IMR-90 (cell line): ENCODE results near the gene TUB. TPM values are rescaled to one million over a fixed set of nuclear protein-coding genes. Genes with fewer than 3 reads are reported as not detected.

Experiments used
- ATAC-seq: fragments of 200-7000 bp; cut with Tn5 transposase; 2 replicates; pipeline ENCODE4 v1.9.1; 2020; ENCODE audit warnings: low read depth, mild to moderate bottlenecking, moderate library complexity
- BruUV-seq: library from RNA; stranded (reverse); fragments of 400-500 nt; replicated peaks from 2 replicates; lab custom pipeline; 2021; lab: Mats Ljungman, UMichigan
- CTCF ChIA-PET: fragments of 300-600 bp; formaldehyde crosslinking; extraction: SDS; loops from one replicate; lab custom pipeline; 2021; ENCODE audit warnings: antibody characterized with exemption; lab: Yijun Ruan, JAX
- POLR2A ChIA-PET: fragments of 300-600 bp; sonication (Branson Sonifier 250); formaldehyde crosslinking; loops from one replicate; lab custom pipeline; 2022; ENCODE audit warnings: antibody characterized with exemption; ENCODE audit not compliant: unreplicated experiment; lab: Charles Lee
- DNase-seq: peaks from one replicate; pipeline ENCODE4 v3.0.0; 2013
- H2AFZ ChIP-seq: replicated peaks from 2 replicates; pipeline ENCODE3; 2013; ENCODE audit warnings: low read length, mild to moderate bottlenecking; ENCODE audit not compliant: poor library complexity
- H2AK5ac ChIP-seq: 2 replicates; pipeline ENCODE4 v1.6.1; 2013; ENCODE audit warnings: low read depth, low read length, inconsistent platforms
- H2AK9ac ChIP-seq: replicated peaks from 2 replicates; pipeline ENCODE3; 2013; ENCODE audit warnings: mild to moderate bottlenecking, low read depth, low read length, moderate library complexity; ENCODE audit not compliant: poor library complexity
- H2BK120ac ChIP-seq: 2 replicates; pipeline ENCODE4 v1.6.1; 2013; ENCODE audit warnings: low read depth, low read length, inconsistent platforms
- H2BK15ac ChIP-seq: 3 replicates; pipeline ENCODE4 v1.6.1; 2013; ENCODE audit warnings: low read depth, low read length, inconsistent platforms
- H2BK20ac ChIP-seq: 2 replicates; pipeline ENCODE4 v1.6.1; 2013; ENCODE audit warnings: low read depth, mild to moderate bottlenecking, inconsistent platforms, low read length, moderate library complexity
- H2BK5ac ChIP-seq: 2 replicates; pipeline ENCODE4 v1.6.1; 2013; ENCODE audit warnings: mild to moderate bottlenecking, low read depth, low read length, inconsistent platforms; ENCODE audit not compliant: poor library complexity, severe bottlenecking
- H3K14ac ChIP-seq: replicated peaks from 2 replicates; pipeline ENCODE4 v1.6.1; 2013; ENCODE audit warnings: low read depth, low read length, inconsistent platforms
- H3K18ac ChIP-seq: 2 replicates; pipeline ENCODE4 v1.6.1; 2013; ENCODE audit warnings: low read depth, low read length, control low read depth
- H3K23ac ChIP-seq: 2 replicates; pipeline ENCODE4 v1.6.1; 2013; ENCODE audit warnings: low read depth, low read length, inconsistent platforms
- H3K27ac ChIP-seq: 2 replicates; pipeline ENCODE4 v1.5.1; 2013; ENCODE audit warnings: mild to moderate bottlenecking, control low read depth, low read length; ENCODE audit not compliant: insufficient read depth
- H3K27me3 ChIP-seq: 2 replicates; pipeline ENCODE4 v1.6.1; 2013; ENCODE audit warnings: low read length; ENCODE audit not compliant: control insufficient read depth, insufficient read depth
- H3K36me3 ChIP-seq: 2 replicates; pipeline ENCODE4 v1.6.1; 2013; ENCODE audit warnings: low read length, mixed read lengths; ENCODE audit not compliant: control insufficient read depth, insufficient read depth
- H3K4ac ChIP-seq: 2 replicates; pipeline ENCODE4 v1.6.1; 2013; ENCODE audit warnings: low read depth, low read length, inconsistent platforms
- H3K4me1 ChIP-seq: 2 replicates; pipeline ENCODE4 v1.6.1; 2013; ENCODE audit warnings: low read length, mixed read lengths; ENCODE audit not compliant: control insufficient read depth, insufficient read depth
- H3K4me2 ChIP-seq: 2 replicates; pipeline ENCODE4 v1.6.1; 2013; ENCODE audit warnings: low read depth, mild to moderate bottlenecking, control low read depth, low read length, moderate library complexity
- H3K4me3 ChIP-seq: 2 replicates; pipeline ENCODE4 v1.5.1; 2013; ENCODE audit warnings: low read depth, mild to moderate bottlenecking, control low read depth, low read length, moderate library complexity; ENCODE audit not compliant: insufficient read depth
- H3K56ac ChIP-seq: 2 replicates; pipeline ENCODE4 v1.6.1; 2013; ENCODE audit warnings: low read length, inconsistent platforms; ENCODE audit not compliant: insufficient read depth; ENCODE audit errors: extremely low read depth
- H3K79me1 ChIP-seq, 2 experiments: 2 replicates each; pipeline ENCODE4 v1.6.1; 2013; ENCODE audit warnings: low read length in 2 of 2, inconsistent platforms in 1 of 2, low read depth in 1 of 2
- H3K9ac ChIP-seq: 2 replicates; pipeline ENCODE4 v1.6.1; 2013; ENCODE audit warnings: low read depth, low read length, control low read depth
- H3K9me1 ChIP-seq: 2 replicates; pipeline ENCODE4 v1.6.1; 2013; ENCODE audit warnings: low read length, inconsistent platforms; ENCODE audit not compliant: insufficient read depth
- H3K9me3 ChIP-seq: 2 replicates; pipeline ENCODE4 v1.6.1; 2013; ENCODE audit warnings: low read length; ENCODE audit not compliant: control insufficient read depth, insufficient read depth
- H4K20me1 ChIP-seq: 2 replicates; pipeline ENCODE4 v1.6.1; 2013; ENCODE audit warnings: low read length, inconsistent platforms; ENCODE audit not compliant: insufficient read depth
- H4K5ac ChIP-seq: 2 replicates; pipeline ENCODE4 v1.6.1; 2013; ENCODE audit warnings: mild to moderate bottlenecking, low read depth, low read length, control low read depth
- H4K8ac ChIP-seq, 2 experiments: 2 replicates each; pipeline ENCODE4 v1.6.1; 2013; ENCODE audit warnings: low read depth in 2 of 2, low read length in 2 of 2, control low read depth in 1 of 2, inconsistent platforms in 1 of 2
- H4K91ac ChIP-seq: 2 replicates; pipeline ENCODE4 v1.6.1; 2013; ENCODE audit warnings: low read depth, low read length, inconsistent platforms; ENCODE audit not compliant: insufficient read depth
- CEBPB ChIP-seq: IDR thresholded peaks from 2 replicates; pipeline ENCODE4 v1.6.1; 2012; ENCODE audit warnings: low read depth, low read length, improper control_type of control experiment
- SMC3 ChIP-seq: fragments of 150-350 bp; IDR thresholded peaks from 2 replicates; pipeline ENCODE4 v1.6.1; 2016; ENCODE audit warnings: low read depth, mild to moderate bottlenecking, antibody characterized with exemption, low read length, moderate library complexity
- WGBS, 2 experiments: methylation state at CpG; one replicate each; pipeline versions ENCODE4 v1.1.5 to v1.1.7; 2013; ENCODE audit warnings: missing lambda C conversion rate in 2 of 2; ENCODE audit not compliant: insufficient read length in 1 of 2; ENCODE audit errors: extremely low coverage in 2 of 2; 5-methylcytosine and 5-hydroxymethylcytosine counted together
- dilution Hi-C: fragments of 300-500 bp; cut with HindIII; formaldehyde crosslinking; loops from one replicate; pipeline ENCODE4 v1.14.3; 2018; ENCODE audit warnings: low sequenced_read_pairs; ENCODE audit not compliant: unreplicated experiment
- in situ Hi-C: fragments of 300-500 bp; cut with MboI; formaldehyde crosslinking; loops from 3 replicates; pipeline ENCODE4 v1.14.3; 2019; ENCODE audit warnings: low sequenced_read_pairs, inconsistent platforms, mixed read lengths
- intact Hi-C: fragments of 100-400 bp; cut with micrococcal nuclease; formaldehyde crosslinking; loops from 2 replicates; pipeline ENCODE4 v1.10.0; 2022
- polyA plus RNA-seq, 3 experiments: library from polyadenylated mRNA; depleted of rRNA; stranded (reverse); fragments of >200 nt; gene quantifications; 2 replicates each; pipeline ENCODE4 v1.2.3, GENCODE V29; 2012; ENCODE audit warnings: low replicate concordance in 1 of 3
- total RNA-seq: library from RNA; depleted of rRNA; stranded (reverse); fragments of >200 nt; gene quantifications from 2 replicates; pipeline ENCODE4 v1.2.3, GENCODE V29; 2012

Gene TUB
- total and polyA plus RNA-seq, 2 of the 4 experiments (the other 2 are of a cell fraction), result 11.8 to 12.9 TPM

DNA sequence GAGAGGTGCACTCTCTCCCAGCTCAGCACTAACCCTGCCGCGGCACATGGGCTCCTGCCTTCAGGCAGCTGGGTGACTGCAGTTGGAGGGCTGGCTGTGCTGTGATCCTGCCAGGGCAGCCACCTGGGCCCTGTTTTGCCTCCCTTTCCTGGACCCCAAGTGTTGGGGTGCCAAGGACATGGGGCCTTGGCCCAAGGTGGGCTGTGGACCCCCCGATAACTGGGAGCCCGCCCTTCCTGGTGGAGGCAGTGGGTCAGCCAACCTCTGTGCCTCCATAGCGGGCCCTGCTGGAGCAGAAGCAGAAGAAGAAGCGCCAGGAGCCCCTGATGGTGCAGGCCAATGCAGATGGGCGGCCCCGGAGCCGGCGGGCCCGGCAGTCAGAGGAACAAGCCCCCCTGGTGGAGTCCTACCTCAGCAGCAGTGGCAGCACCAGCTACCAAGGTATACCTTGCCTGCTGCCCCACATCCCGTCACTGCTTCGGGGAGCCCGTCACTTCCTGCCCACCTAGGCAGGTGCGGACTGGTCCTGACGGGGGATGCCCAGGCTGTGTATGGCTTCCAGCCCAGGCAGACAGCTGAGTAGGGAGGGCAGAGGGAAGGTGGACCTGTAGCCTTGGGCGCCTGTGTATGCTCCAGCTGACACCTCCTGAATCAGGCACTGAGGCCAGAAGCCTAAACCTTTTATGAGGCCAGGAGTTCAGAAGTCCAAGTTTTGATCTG lies 8.9 kb downstream of the TUB start:
- POLR2A ChIA-PET, result no interaction called here
- Histone ChIP-seq H3K4me3 (no peak overlapping the region), H2BK5ac (no peak overlapping the region), H2BK15ac (no peak overlapping the region), H3K4ac (no peak overlapping the region), H2AK5ac (no peak overlapping the region), H2BK20ac (no peak overlapping the region), H3K79me1 (peaks cover 6 to 11% of the 10 kb centered on the region in 2 experiments; a peak in 2 of 4 replicates), H3K27me3 (no peaks in the 10 kb centered on the region), H3K4me2 (no peak overlapping the region), H4K20me1 (peaks cover 31% of the 10 kb centered on the region; the same call in 1 of the 2 replicates), H4K8ac (no peak overlapping the region), H3K4me1 (peaks cover 3% of the 10 kb centered on the region; the same call in 1 of the 2 replicates), H4K5ac (no peak overlapping the region), H3K23ac (no peak overlapping the region), H3K27ac (no peak overlapping the region), H2BK120ac (no peak overlapping the region), H3K9me1 (no peaks in the 10 kb centered on the region), H2AFZ (no peak overlapping the region), H2AK9ac (no peak overlapping the region), H3K18ac (no peak overlapping the region), H3K9ac (no peak overlapping the region), H3K56ac (no peak overlapping the region), H3K9me3 (no peaks in the 10 kb centered on the region), H3K36me3 (peaks cover 8% of the 10 kb centered on the region; the same call in 1 of the 2 replicates), H3K14ac (no peak overlapping the region), H4K91ac (no peak overlapping the region)
- in situ Hi-C loops (loop anchor here (10.0 to 25.0 kb wide), 3 partner anchors 55 to 403 kb away; no protein-coding TSS in a partner anchor), dilution Hi-C loops (no loop called here), intact Hi-C loops (loop anchor here (10.0 kb wide), 1 partner anchor 415 kb away; the partner anchor contains the start of gene CYB5R2)
- no TSS peak for BruUV-seq
- DNase-seq, result no peak
- no peak for ATAC-seq
- WGBS, 2 experiments, result 96% methylated on average over 10 of the region's 17 CpGs; no CpG with 5 or more reads in 1 of the 2 experiments
- no peak for TF ChIP-seq CEBPB
- TF ChIP-seq SMC3, result no peak
- CTCF ChIA-PET, result interaction anchor here (0.9 to 5.3 kb wide), 5 partner anchors 8 to 83 kb away, joined by 3 to 30 read pairs (median 7); no protein-coding TSS in a partner anchor
